Stimulated activated CD4-positive, alpha-beta T cell treated with anti-CD3 and anti-CD28 coated beads, Interleukin-1b, Interleukin-23, amount 100 ng/mL, for 4 hours (primary cell): Measurements from ENCODE around the gene FBLN2.
"Not testable (repeated sequence)": the region's sequence is repeated elsewhere in the genome, so short reads cannot be mapped to it uniquely, and the experiment has no call there.

Source experiments
- DNase-seq, 2 donors: peaks; one replicate each; pipeline ENCODE4 v3.0.0-alpha.2; 2020; ENCODE audit warnings: low read depth in 2 of 2

The FBLN2 gene

DNA sequence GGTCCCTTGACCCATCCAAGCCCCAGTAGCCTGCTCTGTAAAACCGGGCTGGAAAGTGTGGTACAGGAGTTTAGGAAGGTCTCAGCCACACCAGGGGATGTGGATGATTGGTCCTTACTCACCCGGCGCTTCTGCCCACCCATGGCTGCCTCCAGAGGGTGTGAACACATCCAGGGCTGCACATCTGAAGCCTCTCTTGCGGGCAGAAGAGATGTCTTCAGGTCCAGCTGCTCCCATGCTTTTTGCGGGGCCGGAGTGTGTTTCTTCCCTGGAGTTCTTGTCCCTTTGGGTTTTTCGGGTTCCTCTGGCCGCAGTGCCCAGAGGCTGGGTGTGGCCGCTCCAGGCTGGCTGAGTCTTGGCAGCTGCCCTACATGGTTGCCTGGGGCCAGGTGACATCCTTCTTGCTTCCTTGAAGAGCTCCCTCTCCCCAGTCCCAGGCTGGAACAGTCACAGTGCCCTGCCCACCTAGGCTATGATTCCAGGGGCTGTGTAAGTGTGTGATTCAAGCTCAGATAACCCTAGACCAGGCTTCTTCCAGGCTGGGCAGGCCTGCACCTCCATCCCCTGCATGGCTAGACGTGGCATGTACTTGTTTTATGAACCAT, 34.9 kb upstream of the FBLN2 start:
- DNase-seq: no peak

DNA sequence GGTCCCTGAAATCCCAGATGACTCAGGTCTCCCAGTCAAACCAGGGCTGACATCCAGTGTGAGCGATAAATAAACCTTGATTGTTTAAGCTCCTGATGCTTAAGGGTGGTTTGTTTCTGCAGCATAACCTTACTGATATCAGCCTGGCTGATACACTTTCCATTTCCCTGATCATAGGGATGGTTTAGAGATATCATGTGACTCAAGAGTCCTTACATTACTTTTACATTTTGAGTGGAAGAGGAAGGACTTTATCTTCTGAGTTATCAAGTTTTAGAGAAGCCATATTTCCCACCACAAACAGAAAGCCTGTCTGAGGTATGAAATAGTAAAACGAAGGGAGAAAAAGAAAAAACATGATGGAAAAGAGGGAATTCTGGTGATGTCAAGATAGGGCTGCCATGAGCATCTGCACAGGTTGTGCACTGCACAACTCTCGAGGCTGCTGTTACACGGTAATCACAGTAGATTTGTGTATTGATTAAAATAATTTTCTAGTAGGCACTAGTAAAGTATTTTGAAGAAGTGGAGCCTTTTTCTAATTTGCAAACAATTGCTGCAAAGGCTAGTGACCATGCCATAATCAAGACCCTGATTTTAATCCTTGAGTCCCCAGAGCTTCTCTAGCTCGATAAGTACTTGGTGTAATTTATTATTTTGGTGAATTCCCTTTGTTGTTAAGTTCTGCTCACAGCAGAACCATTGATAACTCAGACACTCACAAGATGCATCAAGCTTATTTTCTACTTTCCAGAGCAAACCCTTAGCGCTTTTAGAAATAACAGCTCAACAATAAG, 34.1 kb upstream of the FBLN2 start:
- no peak for DNase-seq

GRCh38 chr3:13515786-13516759, 32.9 kb upstream of the FBLN2 start:
- DNase-seq: no peak

DNA sequence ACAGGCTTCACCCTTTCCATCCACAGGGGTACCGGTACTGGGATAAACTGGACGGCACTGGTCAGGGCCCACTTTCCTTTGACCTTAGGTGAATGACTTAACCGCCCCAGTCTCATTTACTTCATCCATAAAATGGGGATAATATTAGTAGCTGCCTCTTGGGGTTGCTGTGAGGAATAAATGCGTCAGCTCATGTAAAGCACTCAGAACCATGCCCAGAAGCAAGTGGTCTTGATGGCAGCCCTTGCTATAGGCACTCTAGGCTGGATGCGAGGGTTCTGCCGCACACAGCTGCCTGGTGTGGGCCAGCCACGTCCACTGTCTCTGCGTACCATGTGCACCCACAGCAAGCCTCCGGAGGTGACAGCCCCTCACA, 32.2 kb upstream of the FBLN2 start:
- no peak for DNase-seq

GRCh38 chr3:13517253-13517977, 31.5 kb upstream of the FBLN2 start:
- no peak for DNase-seq

- DNase-seq: no peak
These were observed 30.4 kb upstream of the FBLN2 start for GRCh38 chr3:13518516-13518953.

DNA sequence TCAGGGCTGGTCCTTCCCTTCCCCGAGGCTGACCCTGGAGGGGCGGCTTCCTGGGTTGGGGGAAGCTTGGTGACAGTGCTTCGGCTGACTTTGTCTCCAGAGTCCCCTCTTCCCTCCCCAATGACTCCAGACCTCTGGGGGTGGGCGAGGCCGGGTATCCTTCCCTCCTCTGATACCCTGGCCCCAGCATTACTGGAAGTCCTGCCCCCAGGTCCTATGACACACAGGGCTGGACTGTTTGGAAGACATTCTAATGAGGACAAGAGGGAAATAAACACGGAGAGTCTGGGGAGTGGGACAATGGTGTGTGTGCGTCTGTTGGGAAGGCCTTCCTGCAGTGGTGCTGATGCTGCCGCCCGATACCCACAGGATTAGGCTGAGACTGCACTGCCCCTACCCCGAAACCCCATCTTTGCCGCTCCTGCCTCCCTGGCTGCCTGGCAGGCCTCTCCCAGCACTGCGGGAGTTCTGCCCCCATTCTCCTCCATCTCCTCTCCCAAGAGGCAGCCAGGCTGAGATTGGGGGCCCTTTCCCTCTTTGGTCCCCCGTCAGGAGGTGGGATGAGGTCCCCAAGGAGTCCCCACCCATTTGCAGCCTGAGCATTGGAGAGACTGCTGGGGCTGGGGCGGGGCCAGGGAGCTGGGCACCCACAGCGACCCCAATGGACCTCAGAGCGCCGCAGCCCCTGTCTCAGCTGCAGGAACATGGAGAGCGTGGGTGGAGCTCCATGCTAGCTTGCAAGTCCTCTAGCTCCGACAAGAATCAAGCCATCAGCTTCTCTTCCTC, 29.7 kb upstream of the FBLN2 start:
- DNase-seq: no peak

DNA sequence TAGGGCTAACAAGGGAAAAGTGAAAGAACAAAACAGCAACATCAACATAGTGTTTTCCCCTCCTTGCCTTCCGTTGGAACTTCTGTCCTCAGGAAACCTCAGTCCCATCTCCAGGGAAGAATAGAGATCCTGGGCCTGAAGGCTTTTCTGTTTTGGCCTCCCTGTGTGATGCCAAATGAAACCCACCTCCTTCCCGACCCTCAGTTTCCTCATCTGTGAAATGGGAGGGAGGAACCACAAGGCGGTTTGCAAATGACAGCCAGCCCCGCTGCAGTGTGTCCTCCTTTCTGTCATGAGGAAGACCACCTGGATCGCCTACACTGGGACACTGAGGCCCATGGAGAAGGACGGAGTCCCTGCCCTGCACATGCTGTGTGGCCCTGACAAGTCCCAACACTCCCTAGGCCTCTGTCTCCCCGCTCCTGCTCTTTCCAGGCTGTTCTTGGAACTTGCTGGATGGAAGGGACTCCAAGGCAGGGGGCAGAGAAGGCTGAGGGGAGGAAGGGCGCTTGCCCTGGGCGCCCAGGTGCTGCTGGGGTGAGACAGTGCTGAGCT, 28.5 kb upstream of the FBLN2 start:
- no peak for DNase-seq

DNA sequence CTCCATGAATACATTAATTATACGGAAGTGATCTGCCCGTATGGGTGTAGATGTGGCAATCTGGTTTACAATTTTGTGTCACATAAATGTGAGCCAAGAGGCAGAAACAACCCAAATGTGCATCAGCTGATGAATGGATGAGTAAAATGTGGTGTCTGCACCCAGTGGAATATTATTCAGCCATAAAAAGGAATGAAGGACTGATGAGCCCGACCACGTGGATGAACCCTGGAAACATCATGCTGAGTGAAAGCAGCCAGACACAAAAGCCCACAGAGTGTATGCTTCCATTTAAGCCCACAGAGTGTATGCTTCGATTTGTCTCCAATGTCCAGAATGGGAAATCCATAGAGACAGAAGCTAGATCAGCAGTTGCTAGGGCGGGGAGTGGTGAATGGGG, 27.6 kb upstream of the FBLN2 start:
- no peak for DNase-seq

GRCh38 chr3:13521749-13522148, 27.2 kb upstream of the FBLN2 start:
- not testable (repeated sequence) for DNase-seq

DNA sequence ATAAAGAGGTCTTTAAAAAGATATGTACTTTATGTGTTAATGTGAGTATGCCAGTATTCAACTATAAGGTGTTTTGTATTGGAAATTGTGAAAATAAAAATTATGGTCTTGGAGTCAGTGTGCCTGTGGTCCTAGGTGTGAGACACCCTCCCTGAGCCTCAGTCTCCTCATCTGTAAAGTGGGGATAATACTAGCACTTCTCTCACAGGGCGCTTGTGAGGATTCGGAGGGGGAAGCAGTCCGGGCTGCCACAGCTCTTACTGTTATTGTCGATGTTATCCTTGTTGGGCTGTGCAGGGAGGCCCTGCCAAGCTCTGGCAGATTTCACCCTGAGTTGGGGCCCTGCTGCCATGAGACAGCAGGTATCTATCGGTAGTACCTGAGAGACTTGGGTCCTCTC, 26.7 kb upstream of the FBLN2 start:
- no peak for DNase-seq

DNA sequence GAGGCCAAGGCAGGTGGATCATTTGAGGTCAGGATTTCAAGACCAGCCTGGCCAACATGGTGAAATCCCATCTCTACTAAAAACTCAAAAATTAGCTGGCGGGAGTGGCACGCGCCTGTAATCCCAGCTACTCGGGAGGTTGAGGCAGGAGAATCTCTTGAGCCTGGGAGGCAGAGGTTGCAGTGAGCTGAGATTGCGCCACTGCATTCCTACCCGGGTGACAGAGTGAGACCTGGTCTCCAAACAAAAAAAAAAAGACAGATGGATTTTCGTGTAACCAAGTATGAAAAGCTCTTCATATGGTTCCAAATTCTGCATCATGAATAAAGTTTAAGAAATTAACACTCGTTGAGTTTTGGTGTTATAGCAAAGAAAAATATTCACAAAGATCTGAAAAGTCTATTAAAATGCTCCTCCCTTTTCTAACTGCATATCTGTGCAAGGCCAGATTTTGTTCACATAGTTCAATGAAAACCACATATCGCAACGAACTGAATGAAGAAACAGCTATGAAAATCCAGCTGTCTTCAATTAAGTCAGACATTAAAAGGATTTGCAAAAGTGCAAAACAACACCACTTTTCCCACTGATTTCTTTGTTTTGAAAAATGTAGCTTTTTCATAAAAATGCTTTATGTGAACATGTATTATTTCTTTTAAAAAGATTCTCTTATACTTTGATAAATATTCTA, 23.8 kb upstream of the FBLN2 start:
- DNase-seq: no peak

DNA sequence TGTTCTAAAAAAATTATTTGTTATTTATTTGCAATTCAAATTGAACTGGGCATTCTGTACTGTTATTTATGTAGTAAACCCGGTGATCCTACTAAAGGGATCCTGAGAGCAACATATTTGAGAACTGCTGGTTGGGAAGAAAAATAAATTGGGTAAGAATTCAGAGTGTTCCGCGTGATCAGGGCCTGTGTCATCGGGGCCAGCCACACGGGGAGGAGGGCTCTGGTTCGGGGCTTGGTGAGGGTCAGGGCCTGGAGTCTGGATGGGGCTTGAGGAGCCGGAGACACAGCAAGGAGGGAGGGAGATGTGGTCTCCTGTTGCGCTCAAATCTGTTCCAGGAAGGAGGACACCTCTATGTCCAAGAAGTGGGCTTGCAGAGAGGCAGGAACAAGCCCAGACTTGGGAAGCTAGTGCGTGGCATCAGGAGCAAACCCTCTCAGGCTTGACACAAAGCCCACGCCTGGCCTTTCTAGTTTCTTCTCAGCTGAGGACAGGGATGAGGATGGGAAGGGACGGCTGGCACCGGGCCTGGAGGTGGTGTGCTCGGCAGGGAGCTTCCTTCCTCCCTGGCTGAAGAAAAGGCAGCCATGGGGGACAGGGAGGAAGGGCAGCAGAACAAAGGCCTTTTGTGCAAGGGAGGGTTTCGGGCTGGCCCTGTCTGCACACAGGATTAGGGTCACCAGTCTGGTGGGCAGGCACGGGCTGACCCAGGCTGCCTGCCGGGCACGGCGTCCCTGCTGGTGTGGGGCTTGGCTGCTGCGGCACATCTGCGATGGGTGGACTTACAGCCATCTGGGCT, 22.9 kb upstream of the FBLN2 start:
- DNase-seq: no peak

DNA sequence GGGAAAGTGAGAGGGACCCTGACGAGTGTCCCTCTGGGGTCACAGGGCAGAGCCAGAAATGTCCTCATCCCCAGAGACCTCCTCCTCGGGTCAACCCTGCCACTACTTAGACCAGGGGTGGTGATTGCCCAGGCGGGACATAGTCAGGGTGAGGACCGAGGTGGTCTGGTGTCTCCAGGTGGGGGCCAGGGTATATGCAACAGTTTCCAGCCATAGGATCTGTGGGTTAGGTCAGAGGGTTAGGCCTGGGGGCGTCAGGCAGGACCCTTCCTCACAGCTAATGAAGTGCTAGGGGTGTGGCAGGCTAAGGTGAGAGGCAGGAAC, 22.3 kb upstream of the FBLN2 start:
- no peak for DNase-seq

DNA sequence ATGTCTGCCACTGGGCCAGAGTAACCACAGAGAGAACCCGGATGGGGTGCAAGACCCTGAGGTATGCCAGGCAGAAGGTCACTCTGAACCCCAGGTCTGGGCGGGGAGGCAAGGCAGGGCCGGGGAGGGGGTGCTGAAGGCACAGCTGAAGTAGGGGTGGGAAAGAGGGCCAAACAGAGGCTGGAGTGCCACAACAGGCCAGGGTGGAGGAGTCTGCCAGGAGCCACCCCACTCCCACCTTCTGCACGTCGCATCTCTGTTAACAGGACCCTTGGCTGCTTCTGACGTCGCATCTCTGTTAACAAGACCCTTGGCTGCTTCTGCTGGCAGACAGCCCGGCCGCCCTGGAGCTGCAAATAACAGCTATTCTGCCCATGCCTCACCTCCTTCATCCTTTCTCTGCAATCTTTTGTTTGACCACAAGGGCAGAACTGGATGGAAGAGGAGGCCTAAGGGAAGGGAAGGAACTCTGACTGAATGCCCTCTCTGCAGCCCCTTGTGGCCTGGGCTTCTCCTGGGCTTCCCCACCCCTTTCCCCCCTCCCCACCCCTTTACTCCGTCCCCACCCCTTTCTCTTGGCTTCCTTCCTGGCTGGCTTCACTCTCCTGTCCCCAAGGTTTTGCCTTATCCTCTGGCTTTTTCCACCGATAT, 20.6 kb upstream of the FBLN2 start:
- no peak for DNase-seq

DNA sequence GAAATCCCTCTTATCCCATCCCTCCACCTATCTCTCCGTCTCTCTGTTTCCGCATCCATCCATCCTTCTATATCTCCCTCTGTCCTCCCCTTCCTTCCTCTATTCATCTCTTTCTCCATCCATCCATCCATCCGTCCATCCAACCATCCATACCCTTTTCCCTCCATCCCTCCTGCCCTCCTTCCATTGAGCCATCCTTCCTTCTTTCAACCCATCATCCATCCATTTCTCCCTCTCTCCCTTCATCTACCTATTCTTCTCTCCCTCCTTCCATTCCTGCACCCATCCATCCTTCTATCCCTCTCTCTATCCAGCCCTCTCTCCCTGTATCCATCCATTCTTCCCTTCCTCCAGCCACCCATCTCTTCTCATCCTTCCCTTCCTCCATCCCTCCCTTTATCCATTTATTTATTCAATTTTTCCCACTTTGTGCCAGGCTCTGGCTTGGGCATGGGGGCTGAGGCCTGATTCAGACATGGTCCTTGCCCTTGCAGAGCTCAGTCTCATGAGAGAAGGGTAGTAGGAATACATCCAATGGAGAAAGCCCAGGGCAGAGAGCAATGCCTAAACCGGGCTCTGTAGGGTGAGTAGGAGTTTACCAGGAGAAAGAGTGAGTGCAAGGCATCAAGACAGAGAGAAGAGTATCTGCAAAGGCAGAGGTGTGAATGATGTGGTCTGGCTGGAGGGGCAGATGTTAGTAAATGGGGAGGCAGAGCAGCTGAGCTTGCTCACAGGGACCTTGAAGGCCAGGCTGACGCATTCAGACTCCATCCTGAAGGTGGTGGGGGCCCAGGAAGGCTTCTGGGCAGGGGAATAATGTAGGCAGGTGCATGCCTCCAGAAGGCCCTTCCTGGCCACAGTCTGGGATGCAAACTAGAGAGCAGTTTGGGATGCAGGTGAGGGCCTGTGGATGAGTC, 19.5 kb upstream of the FBLN2 start:
- DNase-seq: no peak

DNA sequence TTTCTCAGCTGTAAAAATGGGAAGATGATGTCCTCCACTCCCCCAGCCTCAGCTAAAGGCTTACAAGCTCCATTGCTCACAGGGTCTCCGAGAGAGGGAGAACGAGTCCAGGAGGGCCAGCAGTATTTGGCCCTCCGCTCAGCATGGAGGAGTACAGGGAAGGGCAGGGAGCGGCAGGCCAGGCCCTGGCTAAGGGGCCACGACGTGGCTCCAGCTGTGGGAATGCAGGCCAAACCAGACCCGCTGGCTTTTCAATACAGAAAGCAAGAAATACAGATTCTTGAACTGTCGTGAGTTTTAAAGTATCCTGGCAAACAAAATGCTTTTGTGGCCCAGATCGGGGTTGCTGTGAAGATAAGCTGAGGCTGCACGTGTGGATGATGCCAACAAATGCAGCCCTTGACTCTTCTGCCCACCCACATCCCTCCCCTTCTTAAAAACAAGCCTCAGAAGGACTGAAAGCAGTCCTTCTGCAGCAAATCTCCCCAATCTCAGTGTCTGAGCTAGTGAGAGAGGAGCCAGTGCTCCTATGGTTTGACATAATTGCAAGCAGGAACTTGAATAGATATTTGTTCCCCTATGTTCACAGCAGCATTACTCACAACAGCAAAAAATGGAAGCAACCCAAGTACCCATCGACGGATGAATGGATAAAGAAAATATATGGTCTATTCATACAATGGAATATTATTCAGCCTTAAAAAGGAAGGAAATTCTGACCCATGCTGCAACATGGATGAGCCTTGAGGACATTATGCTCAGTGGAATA, 18.5 kb upstream of the FBLN2 start:
- no peak for DNase-seq
